Bronchial epithelial cell (primary cell): Measurements from ENCODE around the gene SSX2IP. TPM values are rescaled to one million over a fixed set of nuclear protein-coding genes. Genes with fewer than 3 reads are reported as not detected.

ENCODE experiments used
- DNase-seq: peaks from one replicate; pipeline ENCODE4 v3.0.0-alpha.2; 2010; ENCODE audit warnings: low read depth
- FAIRE-seq: peaks from 2 replicates; lab custom pipeline; 2011; peaks lifted over from hg19 to GRCh38; lab: Jason Lieb, UNC
- H3K27me3 ChIP-seq: 2 replicates; pipeline ENCODE4 v1.5.1; 2011; ENCODE audit warnings: low read length; ENCODE audit not compliant: control insufficient read depth, insufficient read depth
- H3K36me3 ChIP-seq: 2 replicates; pipeline ENCODE4 v1.5.1; 2011; ENCODE audit warnings: low read length; ENCODE audit not compliant: control insufficient read depth, insufficient read depth
- H3K4me3 ChIP-seq: 2 replicates; pipeline ENCODE4 v1.5.1; 2011; ENCODE audit warnings: mild to moderate bottlenecking, low read depth, low read length, control low read depth
- CTCF ChIP-seq: IDR thresholded peaks from 2 replicates; pipeline ENCODE4 v1.5.1; 2011; ENCODE audit warnings: mild to moderate bottlenecking, moderate library complexity, low read length, control low read depth, inconsistent platforms; ENCODE audit not compliant: insufficient read depth, severe bottlenecking
- total RNA-seq: library from RNA; depleted of rRNA; stranded (reverse); fragments of >200 nt; gene quantifications from 2 replicates; pipeline ENCODE4 v1.2.1, GENCODE V29; 2014

Gene SSX2IP
- total RNA-seq, 1 donor from 2014 or later: 11.6 TPM

DNA sequence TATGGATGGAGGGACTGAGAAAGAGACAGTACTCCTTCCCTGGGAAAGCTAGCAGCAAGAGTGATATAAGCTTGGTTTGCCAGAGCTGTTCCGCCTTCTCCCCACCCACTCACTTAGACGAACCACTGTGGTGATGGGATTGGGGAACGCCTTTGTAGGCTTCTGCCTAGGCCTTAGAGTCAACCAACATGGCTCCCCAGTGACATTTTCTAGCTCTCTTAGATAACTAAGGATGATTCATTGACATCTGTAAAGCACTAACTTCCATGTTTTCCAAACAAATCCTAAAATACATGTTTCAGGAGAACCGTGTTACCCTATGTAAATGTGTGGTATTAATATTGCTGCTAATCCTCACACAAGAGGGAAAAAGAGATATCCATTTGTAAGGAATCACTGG is 21.6 kb upstream of the SSX2IP start:
- H3K27me3 ChIP-seq: no peaks in the 10 kb centered on the region
- H3K4me3 ChIP-seq: no peak overlapping the region
- DNase-seq (no peak), FAIRE-seq (no peak)
- no peaks in the 10 kb centered on the region for H3K36me3 ChIP-seq
- TF ChIP-seq CTCF: no peak

DNA sequence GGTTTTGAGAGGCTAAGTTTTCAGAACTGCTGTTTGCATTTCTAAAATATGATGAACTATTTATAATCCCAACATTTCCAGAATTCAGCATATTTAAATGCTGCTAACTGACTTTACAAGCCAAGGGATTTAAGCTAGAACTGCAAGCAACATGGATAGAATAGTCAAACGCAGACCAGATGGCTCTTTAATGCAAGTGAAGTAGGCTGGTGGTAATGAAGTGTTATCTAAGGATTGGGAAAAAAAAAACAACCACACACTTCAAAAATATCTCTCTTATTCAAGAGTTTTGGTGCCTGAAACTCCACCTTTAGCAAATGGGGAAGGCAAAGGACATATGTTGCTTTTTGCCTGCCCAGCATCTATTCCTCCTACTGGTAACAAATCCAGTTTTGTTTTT is 20.9 kb upstream of the SSX2IP start:
- TF ChIP-seq CTCF: no peak
- Histone ChIP-seq H3K4me3 (no peak overlapping the region), H3K36me3 (no peaks in the 10 kb centered on the region)

GRCh38 chr1:84709131-84709530 is 18.9 kb upstream of the SSX2IP start:
- TF ChIP-seq CTCF: no peak
- Histone ChIP-seq H3K36me3 (no peaks in the 10 kb centered on the region), H3K27me3 (no peaks in the 10 kb centered on the region), H3K4me3 (no peak overlapping the region)
- FAIRE-seq: peak; percentile 77
- DNase-seq: no peak

More for the DNA sequence above, 20.9 kb upstream of the SSX2IP start:
- H3K27me3 ChIP-seq: no peaks in the 10 kb centered on the region
- FAIRE-seq: no peak
- DNase-seq: no peak

DNA sequence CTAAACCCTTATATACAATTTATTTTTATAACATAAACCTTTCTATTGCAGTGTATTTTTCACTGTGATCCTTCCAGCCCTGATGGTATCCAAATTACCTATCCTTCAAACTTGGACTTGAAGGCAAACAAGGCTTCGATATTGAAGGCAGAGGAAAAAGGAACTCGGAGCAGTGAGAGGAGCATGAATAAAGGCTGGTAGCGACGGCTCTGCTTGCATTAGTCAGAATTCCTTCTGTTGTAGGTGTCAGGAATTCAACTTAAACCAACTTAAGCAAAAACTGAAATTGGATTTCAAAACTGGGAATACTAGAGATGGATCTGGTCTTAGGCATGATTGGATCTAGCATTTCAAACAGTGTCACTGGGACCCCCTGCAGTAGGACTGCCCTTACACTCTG is 17.8 kb upstream of the SSX2IP start:
- Histone ChIP-seq H3K27me3 (no peaks in the 10 kb centered on the region), H3K36me3 (no peaks in the 10 kb centered on the region), H3K4me3 (no peak overlapping the region)
- DNase-seq (no peak), FAIRE-seq (no peak)
- no peak for TF ChIP-seq CTCF

- H3K4me3 ChIP-seq: no peak overlapping the region
- DNase-seq (no peak), FAIRE-seq (no peak)
Observed at GRCh38 chr1:84705513-84705912, 15.3 kb upstream of the SSX2IP start.

More at GRCh38 chr1:84705513-84705912, 15.3 kb upstream of the SSX2IP start:
- TF ChIP-seq CTCF: no peak
- H3K36me3 ChIP-seq: no peaks in the 10 kb centered on the region
- no peaks in the 10 kb centered on the region for H3K27me3 ChIP-seq
